Stimulated activated CD4-positive, alpha-beta T cell treated with anti-CD3 and anti-CD28 coated beads, Interleukin-12 subunit alpha, Interleukin-12 subunit beta, amount 100 ng/mL, for 48 hours (primary cell): ENCODE data around the gene PROX2.

Source experiments
- DNase-seq, 3 donors: peaks; one replicate each; pipeline ENCODE4 v3.0.0-alpha.2; 2020; ENCODE audit warnings: low read depth in 2 of 3, low spot score in 1 of 3

Gene PROX2

DNA sequence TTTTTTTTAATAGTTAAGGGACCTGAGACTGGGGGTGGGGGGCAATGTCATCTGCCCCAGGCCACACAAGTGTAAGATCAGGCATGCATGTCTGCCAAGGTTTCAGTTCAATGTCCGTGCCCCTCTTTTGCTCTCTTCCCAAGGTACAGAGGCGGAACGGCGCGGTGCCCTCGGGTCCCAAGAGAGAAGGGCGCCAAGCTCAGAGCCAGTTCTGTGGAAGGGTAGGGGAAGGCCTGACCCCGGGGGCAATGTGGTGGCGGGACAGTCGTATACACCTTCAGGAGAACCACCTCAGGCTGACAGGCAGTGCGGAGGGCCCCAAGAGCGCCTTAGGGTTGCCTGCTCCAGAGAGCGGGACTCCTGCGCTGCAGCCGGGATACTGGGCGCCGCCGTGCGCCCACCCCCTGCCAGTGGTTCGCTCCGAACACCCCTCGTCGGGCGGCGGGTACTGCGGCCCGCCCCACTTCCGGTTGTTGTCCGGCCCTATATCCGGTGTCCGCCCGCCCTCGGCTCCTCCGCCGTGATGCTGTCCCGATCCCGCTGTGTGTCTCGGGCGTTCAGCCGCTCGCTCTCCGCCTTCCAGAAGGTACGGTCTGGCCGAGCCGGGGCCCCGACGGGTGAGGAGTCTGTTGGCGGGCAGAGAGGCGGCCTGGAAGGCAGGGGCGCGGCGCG, 5.6 kb upstream of the PROX2 start, which contains the start of gene DLST:
Gene DLST (plus strand): TSS at position 486 of the 672 bp plus-strand sequence. CDS start 38 bp downstream, at position 524.
- DNase-seq, result peak; percentile 79 to 89 (median 87)

DNA sequence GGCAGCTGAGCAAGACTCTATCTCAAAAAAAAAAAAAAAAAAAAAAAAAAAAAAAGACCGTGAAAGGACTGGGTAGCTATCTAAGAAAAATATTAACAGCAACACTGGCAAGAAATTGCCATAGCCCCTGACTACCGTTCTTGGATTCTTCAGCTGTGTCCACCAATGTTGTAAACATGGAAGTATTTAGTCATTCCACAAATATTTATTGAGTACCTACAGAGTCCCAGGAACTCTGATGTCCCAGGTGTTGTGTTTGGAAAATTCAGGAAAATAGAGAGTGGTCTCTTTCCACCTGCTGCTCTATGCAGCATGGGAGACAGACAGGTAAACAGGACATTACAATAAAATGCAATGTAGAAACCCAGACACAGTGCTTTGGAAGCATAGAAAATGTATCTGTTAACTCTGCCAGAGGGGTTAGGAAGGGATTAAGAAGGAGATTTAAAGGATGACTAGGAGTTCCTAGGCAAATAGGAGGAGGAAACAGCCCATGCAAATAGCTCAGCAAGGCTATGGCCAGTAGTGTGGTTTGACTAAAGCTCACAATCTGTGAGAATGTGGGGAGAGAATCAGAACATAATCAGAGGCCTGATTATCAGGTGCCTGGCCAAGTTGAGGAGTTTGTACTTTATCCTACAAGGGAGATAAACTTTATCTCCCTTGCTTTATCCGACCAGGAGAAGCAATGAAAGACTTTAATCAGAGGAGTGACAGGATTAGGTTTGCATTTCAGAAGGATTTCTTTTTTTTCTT, 3.7 kb upstream of the PROX2 start:
- no peak for DNase-seq

DNA sequence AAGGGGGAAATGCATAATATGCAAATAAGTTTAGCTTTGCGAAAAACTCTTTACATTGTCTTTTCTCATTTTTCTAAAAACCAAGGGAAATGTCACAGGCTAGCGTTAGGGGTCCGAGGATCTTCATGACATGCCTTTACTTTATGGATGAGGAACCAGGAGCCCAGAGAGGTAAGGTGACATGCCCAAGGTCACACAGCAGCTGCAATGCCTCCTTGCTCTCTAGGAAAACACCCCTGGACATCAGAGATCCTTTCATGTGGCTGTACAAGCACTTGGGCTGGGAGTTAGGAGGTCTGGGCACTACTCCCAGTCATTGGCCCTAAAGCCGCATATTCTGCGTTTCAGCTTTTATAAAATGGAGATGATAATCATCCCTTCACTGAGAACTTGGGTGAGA, 741 bp downstream of the PROX2 start:
- DNase-seq, result no peak

DNA sequence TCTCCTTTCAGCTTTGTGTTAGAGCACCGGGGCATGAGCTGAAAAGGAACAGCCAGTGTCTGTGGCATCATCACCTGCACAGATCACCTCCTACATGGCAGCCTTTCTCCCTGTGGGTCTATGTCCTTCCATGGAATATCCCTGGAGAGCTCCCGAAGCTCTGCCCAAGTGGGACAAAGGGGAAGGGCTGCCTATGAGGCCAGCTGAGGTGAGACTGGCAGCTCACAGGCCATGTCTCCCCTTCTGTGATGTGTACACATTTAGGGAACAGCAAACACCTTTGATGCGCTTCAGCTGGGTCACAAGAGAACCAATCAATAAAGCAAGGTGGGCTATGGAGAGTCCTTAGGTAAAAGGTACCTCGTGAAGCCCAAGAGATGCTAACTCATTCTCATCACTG, 4.1 kb downstream of the PROX2 start:
- DNase-seq, result no peak

DNA sequence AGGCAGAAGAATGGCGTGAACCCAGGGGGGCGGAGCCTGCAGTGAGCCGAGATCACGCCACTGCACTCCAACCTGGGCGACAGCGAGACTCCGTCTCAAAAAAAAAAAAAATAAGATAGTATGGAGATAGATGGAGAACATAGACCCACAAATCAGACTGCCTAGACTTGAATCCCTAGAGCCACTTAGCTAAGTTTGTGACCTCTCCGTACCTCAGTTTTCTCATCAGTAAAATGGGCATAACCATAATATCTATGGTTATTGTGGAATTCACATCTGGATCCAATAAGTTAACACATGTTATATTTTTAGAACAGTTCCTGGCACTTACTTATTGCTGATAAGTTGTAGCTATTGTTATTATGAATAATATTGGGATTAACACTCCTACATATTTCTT, 7.2 kb downstream of the PROX2 start:
- no peak for DNase-seq

DNA sequence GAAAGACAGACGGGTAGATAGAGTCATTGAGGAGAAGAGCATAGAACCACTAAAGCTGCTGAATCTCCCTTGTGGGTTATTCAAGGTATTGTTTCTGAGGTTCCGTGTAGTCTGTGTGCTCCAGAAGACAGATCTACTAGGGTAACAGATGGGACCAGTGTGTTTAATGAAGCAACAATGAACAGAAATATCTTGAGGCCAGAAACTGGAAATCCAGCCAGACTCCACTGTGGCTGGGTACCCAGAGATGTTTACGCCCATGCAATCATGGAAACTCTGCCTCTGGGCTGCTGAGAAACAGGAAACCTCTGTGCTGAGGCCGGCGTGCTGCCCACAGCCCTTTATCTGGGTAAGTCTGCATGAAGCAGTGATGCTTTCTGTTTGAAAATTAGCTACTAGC, 8.3 kb downstream of the PROX2 start:
- DNase-seq, result peak in 2 of 3 donors; percentile 43 to 44

DNA sequence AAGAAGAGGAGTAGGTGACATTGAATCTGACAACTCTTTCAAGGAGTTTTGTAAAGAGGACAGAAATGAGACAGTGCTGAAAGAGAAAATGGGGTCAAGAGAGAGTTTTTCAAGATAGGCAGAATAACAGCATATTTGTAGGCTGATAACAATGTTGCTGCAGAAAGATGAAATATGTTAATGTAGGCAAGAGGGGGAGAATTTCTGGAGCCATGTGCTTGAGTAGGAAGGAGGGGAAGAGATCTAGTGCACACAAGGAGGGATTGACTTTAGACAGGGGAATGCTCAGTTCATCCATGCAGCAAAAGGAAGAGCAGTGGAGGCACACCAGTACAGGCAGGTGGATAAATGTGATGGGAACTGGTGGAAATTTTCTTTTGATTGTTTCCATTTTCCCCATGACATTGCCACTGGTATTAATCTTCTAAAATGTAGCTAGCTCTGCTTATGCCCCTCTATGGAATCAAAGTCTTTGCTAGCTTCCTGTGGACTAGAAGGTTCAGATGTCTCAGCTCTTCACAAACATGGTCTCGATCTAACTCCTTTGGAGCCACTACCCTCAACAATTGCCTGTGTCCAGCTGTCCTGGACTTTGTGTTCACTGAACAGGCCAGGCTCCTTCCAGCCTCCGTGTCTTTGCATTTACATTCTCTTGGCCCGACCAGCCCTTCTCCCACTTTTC, 9.1 kb downstream of the PROX2 start:
- DNase-seq, result no peak

DNA sequence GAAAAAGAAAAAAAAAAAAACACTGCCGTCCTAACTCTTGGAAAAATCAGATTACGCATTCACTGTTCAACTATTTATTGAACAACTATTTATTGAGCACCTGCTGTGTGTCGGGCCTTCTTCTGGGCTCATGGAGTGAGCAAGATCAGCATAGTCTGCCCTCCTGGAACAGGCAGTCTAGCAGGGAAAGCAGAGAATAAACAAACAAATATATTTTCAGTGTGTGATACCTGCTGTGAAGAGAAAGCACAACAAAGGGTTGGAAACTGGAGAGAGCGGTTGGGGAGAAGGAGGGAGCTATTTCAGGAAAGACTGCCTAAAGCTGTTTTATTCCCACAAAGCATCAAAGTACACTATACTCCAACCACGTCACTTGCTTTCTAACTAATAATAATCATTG, 10.8 kb downstream of the PROX2 start:
- DNase-seq, result no peak

DNA sequence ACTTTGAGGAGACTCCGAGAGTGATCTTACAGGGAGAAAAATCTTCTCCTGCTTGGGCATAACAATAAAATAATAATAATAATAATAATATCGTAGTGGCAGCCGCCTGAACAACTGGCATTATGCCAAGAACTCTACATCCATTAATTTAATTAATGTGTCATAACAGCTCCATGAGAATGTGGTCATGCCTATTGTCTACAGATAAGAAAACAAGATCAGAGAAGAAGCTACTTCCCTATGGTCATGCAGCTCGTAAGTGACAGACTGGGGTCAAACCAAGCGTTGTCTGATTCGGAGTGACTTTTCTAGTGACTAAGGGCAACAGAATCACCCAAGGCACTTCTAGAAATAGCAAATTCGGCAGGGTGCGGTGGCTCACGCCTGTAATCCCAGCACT, 11.7 kb downstream of the PROX2 start:
- DNase-seq, result no peak

DNA sequence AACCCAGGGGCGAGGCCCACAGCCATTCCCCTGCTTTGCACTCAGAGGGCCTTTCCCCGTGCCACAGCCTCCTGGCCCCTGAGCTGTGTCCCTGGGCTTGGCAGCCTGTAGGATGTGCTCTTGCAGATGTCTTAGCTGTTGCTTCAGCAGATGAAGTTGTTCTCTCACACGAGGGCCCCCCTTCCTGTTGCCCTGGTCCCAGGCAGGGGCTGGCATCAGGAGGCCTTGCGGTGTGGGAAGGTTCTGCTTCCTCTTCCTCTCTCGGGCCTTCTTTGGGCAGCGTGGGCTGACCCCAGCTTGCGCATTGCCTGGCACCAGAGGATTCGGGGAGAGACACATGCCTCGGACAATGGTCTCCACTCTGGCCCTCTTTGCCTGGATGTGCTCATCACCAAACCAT, 12.7 kb downstream of the PROX2 start:
- no peak for DNase-seq

DNA sequence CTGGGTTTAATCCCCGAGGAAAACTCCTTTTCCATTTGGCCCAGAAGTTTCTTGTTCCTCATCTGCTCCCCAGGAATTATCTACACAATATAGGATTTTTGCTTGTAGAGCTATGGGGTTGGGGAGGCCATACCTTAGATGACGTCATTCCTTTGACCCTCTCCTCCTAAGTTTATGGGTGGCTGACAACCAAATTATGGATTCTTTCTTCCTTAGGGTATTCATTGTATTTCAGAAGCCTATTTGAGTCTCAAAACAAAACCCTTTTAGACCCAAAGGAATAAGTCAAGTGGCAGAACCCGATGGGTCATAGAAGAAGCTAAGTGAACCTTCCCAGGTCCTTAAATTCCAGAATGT, 14.2 kb downstream of the PROX2 start:
- DNase-seq, result no peak

DNA sequence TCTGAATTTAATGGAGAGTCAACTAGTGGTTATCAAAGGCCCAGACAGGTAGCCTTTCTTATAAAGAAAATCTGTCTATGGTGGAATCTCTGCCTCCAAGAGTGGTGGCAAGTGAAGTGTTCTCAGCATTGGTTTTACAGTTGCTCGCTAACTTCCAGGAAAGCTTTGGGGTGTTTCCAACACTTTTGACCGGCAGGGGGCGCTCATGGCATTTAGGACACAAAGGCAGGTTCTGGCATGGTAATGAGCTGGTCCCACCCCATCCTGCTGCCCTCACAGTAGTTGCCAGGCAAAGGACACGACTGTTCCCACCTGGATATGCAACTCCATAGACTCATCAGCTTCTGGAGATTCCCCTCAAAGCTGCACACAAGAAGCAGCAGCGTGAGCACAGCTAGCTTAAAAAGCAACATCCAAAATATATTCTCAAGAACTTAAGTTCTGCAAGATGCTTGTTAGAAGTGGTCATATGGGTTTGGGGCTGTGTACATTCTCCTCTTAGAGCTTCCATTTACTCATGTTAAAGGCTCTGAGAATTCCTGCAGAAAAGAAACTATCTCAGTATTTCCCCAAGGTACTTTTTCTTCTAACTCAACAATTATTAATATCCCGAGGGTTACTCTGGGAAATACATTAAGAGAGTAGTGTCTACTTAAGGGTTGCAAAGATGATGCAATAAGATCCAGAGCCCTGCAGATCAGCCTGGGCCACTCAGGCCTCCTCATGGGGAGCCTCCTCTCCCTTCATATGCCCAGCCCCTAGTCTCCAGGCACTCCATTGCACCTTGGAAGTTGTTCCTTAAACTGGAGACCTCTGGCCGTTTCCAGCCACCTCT, 14.8 kb downstream of the PROX2 start:
- peak; percentile 82 to 98 (median 86) for DNase-seq

DNA sequence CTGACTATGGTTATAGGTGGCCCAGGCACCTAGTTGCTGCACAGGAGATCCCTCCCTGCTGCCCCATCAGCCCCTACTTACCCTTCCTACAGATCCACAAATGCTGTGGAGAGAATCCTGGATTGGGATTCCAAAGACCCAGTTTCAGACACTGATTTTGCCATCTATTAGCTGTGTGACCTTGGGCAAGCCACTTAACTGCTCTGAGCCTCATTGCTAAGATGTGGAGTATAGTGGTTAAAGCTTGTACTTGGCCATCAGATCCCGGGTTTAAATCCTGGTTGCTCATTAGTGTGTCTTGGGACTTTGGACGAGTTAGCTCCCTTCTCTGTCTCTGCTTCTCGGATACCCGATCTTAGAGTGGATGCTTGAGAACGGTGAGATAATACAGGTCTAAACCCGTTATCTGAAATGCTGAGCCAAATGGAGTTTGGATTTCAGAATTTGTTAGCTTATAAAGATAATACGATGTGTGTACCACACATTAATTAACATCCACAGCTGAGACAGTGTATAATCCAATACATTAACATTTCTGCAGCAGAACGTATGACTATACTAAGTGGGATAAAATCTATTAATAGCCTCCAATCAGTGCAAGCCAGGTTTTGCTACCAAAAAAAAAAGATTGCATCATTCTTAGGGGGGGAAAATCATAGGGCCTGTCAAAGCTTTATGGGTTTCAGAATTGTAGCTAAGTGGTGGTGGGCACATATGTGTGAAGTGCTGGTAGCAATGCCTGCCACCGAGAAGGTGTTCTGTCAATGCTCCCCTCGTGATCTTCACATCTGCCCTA, 16.0 kb downstream of the PROX2 start:
- DNase-seq, result no peak

DNA sequence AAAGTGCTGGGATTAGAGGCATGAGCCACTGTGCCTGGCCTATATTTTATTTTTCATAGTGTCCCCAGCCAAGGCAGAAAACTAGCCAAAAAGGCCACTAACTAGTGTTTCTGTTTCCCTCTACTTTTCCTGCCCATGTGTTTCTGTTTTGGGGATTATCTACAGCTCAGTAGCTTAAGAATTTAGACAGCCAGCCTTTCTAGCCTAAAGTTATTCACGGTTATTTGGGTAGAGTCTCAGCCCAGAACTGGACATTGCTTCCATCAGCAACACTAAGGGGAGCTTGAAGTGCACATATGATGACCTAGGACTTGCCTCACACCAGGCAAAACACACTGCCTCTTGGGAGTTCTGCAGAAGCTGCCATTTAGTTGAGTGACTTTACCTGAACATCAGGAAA, 17.9 kb downstream of the PROX2 start:
- DNase-seq, result no peak

DNA sequence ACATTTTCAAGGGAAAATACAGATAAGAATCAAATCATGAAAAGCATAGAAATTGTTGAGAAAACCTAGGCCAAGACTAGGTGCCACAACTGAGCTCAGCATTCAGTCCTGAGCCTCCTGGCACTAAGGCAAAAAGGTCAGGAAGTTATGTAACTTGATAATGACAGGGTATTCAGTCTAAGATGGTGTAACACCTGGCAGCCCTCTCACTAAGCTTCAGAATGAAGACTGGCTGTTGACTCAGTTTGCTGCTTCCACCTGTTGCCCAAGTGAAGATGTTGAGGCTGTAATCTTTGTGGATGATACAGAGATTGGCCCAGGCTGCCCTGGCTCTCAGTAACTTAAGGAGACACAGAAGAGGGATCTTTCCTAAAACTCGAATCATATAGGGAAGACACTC, 19.6 kb downstream of the PROX2 start:
- DNase-seq, result no peak

DNA sequence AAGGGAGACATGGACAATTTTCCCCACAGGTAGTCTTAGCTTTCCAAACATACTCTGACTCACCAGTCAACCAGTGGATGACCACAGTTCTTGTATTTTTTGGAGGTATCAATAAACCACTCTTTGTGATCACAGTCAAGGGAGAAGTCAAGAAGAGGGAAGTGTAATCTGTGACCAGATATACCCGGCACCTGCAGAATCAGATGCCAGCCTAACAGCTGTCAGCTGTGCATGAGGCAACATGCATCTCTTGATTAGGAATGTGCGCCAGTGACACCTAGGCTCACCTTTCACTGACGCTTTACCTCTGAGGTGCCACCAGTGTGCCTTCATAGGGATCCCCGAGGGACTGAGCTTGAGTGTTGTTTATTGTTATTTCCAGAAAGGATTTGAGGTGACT, 20.0 kb downstream of the PROX2 start:
- DNase-seq, result no peak

DNA sequence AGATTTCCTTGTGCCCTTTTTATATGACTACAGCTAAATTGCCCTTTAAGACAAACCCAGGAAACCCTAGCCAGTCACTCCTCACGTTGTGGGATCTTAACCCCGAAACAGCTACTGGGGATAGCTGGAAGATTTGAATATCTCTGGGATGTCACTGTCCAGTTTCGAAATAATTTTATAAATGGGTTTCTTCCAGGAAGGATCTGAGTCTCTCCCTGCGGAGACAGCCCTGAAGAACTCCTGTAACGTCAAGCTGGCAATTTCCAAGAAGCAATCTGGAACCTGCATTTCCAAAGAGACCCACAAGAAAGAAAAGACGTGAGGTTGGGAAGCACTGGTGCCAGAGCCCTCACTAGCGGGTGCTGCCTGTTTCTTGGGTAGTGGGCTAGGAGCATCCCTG, 20.9 kb downstream of the PROX2 start:
- DNase-seq, result no peak

DNA sequence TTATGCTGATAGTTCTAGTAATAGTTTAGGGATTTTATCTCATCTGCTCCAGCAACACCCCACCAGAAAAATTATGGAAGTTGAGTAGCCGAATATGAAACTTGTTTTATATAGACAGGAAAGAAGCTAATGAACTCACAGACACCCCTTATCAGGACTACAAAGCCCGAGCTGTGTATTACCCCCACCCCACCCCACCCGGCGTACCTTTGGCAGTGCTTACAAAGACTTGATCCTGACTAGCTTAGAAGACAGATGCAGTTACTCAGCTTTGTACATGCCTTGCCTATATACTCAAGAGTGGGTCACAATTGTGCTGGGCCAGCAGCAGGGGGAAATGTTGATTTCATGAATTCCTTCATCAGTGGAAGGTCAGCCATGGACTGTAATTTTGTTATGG, 22.4 kb downstream of the PROX2 start:
- no peak for DNase-seq

DNA sequence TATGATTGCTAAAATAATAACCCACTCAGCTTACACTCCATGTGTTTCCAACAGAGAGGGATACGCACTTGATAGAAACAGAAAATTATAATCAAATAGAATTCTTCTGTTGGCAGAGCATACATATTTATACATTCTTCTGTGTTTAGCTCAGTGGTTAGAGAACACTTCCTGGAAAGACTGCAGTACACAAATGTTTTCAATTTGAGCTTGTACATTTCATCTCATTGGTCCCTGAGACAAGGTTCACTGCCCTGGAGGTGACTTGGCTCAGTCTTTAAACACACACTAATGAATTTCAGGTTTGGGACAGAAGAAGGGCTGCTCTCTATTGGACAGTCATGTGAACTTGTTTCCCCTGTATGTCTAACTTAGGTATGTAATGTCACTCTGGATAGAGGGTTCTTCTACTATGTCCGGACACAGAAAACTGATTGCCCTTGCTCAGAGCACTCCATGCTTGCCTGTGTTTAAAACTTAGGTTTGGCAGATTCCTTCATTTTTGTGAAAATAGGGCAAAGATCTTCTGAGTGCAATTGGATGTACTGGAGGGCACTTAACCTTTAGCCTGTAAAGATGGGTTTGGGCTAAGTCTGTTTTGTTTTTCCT, 22.9 kb downstream of the PROX2 start:
- DNase-seq, result no peak

DNA sequence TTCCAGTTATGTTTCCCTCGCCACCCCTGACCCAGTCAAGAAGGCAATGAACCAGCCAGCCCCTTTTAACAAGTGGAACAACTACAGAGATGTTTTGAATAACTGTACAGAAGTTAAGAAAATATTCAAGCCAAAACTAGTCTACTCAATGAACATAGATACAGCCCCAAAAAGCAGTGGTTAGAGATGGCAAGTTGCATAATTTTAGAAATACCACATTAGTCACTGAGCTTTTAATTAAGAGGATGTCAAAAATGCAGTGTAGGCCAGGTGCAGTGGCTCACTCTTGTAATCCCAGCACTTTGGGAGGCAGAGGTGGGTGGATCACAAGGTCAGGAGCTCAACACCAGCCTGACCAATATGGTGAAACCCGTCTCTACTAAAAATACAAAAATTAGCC, 27.2 kb downstream of the PROX2 start:
- no peak for DNase-seq
